Fibroblast of skin of back (primary cell): ENCODE results near the gene TRIP10.
"Not testable (repeated sequence)": the region's sequence is repeated elsewhere in the genome, so short reads cannot be mapped to it uniquely, and the experiment has no call there.

Experiments used
- DNase-seq: peaks from one replicate; pipeline ENCODE4 v3.0.0-alpha.2; 2013

The TRIP10 gene

GRCh38 chr19:6800160-6800790 is 60.8 kb downstream of the TRIP10 start:
- not testable (repeated sequence) for DNase-seq

GRCh38 chr19:6800991-6801484 is 61.6 kb downstream of the TRIP10 start:
- peak; percentile 67 for DNase-seq
